Endothelial cell of hepatic sinusoid (primary cell): ENCODE results near the gene FDX2.

Experiments
- in situ Hi-C: cut with HindIII; loops from 2 replicates; pipeline ENCODE4 v1.10.0; 2017; ENCODE audit warnings: low sequenced_read_pairs

Gene FDX2

GRCh38 chr19:10333758-10334587 is 18.2 kb upstream of the FDX2 start:
- in situ Hi-C loops = no loop called here

GRCh38 chr19:10332965-10333757 is 17.3 kb upstream of the FDX2 start, which contains the start of gene RAVER1:
TSS of gene RAVER1 (minus strand) at chr19:10333529. CDS start at chr19:10333507, 22 bp downstream.
- in situ Hi-C loops = no loop called here

GRCh38 chr19:10332158-10332964 is 16.5 kb upstream of the FDX2 start:
- in situ Hi-C loops = no loop called here

- in situ Hi-C loops = no loop called here
Measured at GRCh38 chr19:10329555-10329954, 13.7 kb upstream of the FDX2 start.

GRCh38 chr19:10328558-10329429 is 13.0 kb upstream of the FDX2 start:
- in situ Hi-C loops = no loop called here

- in situ Hi-C loops = no loop called here
Measured at GRCh38 chr19:10327793-10328192, 12.0 kb upstream of the FDX2 start.

- in situ Hi-C loops = no loop called here
Measured at GRCh38 chr19:10325732-10326131, 9.9 kb upstream of the FDX2 start.

GRCh38 chr19:10321874-10322835 is 6.3 kb upstream of the FDX2 start:
- in situ Hi-C loops = no loop called here

- in situ Hi-C loops = no loop called here
Measured at GRCh38 chr19:10321417-10321797, 5.6 kb upstream of the FDX2 start.

- in situ Hi-C loops = no loop called here
Measured at GRCh38 chr19:10320602-10321416, 5.0 kb upstream of the FDX2 start.

GRCh38 chr19:10318807-10319682 is 3.2 kb upstream of the FDX2 start:
- in situ Hi-C loops = no loop called here

GRCh38 chr19:10317857-10318462 is 2.1 kb upstream of the FDX2 start:
- in situ Hi-C loops = no loop called here

GRCh38 chr19:10317045-10317856 is 1.4 kb upstream of the FDX2 start:
- in situ Hi-C loops = no loop called here

GRCh38 chr19:10316229-10317044 is 622 bp upstream of the FDX2 start:
- in situ Hi-C loops = no loop called here

- in situ Hi-C loops = no loop called here
Measured at GRCh38 chr19:10309423-10309822, 6.4 kb downstream of the FDX2 start, which contains the start of gene ZGLP1. TSS of gene ZGLP1 (minus strand) at chr19:10309815.
